Neuron (in vitro differentiated cells): Measurements from ENCODE around the gene TJP1.
"Not testable (repeated sequence)": the region's sequence is repeated elsewhere in the genome, so short reads cannot be mapped to it uniquely, and the experiment has no call there.

Source experiments
- H2AFZ ChIP-seq: one replicate; pipeline ENCODE4 v1.6.1; 2013; ENCODE audit warnings: low read depth, mild to moderate bottlenecking, inconsistent platforms, low read length, moderate library complexity
- H3K27me3 ChIP-seq: one replicate; pipeline ENCODE4 v1.6.1; 2013; ENCODE audit warnings: low read length; ENCODE audit not compliant: insufficient read depth
- H3K36me3 ChIP-seq: one replicate; pipeline ENCODE4 v1.6.1; 2013; ENCODE audit warnings: low read length; ENCODE audit not compliant: insufficient read depth
- H3K4me1 ChIP-seq: one replicate; pipeline ENCODE4 v1.6.1; 2013; ENCODE audit warnings: low read length; ENCODE audit not compliant: insufficient read depth
- H3K4me3 ChIP-seq: 2 replicates; pipeline ENCODE4 v1.5.1; 2013; ENCODE audit warnings: mild to moderate bottlenecking, low read length, moderate library complexity
- H3K9me3 ChIP-seq: one replicate; pipeline ENCODE4 v1.6.1; 2013; ENCODE audit warnings: low read length

Gene TJP1

DNA sequence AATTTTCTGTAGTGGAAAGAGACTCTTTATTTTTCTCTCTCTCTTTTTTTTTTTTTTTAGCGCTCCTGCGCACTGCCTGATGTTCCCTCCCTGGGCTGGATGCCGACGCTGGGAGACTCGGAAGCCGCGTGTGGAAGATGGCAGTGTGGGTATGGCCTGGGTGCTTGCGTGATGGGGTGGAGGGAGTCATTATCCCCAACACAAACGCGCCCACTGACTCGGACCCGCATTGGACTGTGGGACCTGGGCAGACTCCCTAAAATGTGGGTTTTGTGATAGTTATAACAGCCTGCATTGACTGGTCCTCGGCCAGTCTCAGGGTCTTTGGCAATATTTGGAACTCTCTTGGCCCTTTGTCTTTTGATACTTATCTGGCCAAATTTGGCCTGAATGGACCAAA lies 157.9 kb downstream of the TJP1 start:
- H3K36me3 ChIP-seq, result no peaks in the 10 kb centered on the region
- no peaks in the 10 kb centered on the region for H3K4me1 ChIP-seq
- no peaks in the 10 kb centered on the region for H3K9me3 ChIP-seq
- no peaks in the 10 kb centered on the region for H3K27me3 ChIP-seq
- H3K4me3 ChIP-seq, result no peak overlapping the region
- no peak overlapping the region for H2AFZ ChIP-seq

DNA sequence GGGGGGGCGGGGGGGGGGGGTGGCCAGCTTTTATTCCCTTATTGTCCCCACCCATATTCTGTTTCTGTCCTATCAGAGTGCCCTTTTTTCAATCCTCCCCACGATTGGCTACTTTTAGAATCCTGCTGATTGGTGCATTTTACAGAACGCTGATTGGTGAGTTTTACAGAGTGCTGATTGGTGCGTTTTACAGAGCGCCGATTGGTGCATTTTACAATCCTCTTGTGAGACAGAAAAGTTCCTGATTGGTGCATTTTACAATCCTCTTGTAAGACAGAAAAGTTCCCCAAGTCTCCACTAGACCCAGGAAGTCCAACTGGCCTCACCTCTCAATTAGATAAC lies 164.8 kb downstream of the TJP1 start:
- not testable (repeated sequence) for H3K27me3 ChIP-seq, H3K36me3 ChIP-seq, H3K4me3 ChIP-seq, H2AFZ ChIP-seq, H3K9me3 ChIP-seq, H3K4me1 ChIP-seq

DNA sequence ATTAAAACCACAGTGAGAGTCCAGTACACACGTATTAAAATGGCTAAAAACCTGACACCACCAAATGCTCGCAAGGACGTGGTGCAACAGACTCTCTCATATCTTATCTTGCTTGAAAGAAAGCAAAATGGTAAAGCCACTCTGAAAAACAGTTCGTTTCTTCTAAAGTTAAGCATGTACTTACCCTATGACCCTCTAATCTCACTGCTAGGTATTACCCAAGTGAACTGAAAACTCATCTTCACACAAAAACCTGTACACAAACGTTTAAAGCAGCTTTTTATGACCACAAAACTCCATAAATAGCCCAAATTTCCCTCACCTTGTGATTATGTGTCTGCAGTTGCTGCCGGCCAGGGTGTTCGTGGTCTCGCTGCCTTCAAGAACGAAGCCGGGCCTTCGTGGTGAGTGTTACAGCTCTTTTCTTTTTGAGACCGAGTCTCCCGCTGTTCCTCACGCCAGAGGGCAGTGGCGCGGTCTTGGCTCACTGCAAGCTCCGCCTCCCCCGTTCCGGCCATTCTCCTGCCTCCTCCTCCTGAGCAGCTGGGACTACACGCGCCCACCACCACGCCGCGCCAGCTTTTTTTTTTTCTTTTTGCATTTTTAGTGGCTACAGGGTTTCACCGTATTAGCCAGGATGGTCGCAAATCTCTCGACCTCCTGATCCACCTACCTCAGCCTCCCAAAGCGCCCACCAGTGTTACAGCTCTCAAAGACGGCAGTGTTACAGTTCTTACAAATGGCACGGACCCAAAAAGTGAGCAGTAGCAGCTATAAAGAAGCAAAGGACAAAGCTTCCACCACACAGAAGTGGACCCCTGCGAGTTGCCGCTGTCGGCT lies 165.4 kb downstream of the TJP1 start:
- no peaks in the 10 kb centered on the region for H3K27me3 ChIP-seq
- H2AFZ ChIP-seq, result no peak overlapping the region
- H3K9me3 ChIP-seq, result no peaks in the 10 kb centered on the region
- no peaks in the 10 kb centered on the region for H3K4me1 ChIP-seq
- H3K36me3 ChIP-seq, result no peaks in the 10 kb centered on the region
- H3K4me3 ChIP-seq, result no peak overlapping the region

DNA sequence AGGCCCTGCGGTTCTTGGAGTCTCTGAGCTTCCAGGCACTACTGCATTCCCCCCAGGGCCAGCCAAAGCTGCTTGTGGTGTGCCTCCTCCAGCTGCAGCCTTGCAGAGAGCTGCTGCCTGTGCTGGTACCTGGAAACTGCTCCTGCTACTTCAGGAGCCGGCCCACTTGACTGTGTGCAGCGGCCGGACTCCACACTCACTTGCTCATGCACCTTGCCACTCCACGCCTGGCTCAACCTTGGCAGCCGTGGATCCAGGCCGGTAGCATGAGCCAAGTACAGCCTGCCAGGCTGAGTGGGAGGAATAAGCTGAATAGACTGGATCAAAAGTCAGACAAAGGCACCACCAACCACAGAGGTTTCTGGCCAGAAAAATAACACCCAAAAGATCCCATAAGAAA lies 169.7 kb downstream of the TJP1 start:
- Histone ChIP-seq H3K36me3 (no peaks in the 10 kb centered on the region), H2AFZ (no peak overlapping the region), H3K4me3 (no peak overlapping the region), H3K27me3 (no peaks in the 10 kb centered on the region), H3K9me3 (no peaks in the 10 kb centered on the region), H3K4me1 (no peaks in the 10 kb centered on the region)

DNA sequence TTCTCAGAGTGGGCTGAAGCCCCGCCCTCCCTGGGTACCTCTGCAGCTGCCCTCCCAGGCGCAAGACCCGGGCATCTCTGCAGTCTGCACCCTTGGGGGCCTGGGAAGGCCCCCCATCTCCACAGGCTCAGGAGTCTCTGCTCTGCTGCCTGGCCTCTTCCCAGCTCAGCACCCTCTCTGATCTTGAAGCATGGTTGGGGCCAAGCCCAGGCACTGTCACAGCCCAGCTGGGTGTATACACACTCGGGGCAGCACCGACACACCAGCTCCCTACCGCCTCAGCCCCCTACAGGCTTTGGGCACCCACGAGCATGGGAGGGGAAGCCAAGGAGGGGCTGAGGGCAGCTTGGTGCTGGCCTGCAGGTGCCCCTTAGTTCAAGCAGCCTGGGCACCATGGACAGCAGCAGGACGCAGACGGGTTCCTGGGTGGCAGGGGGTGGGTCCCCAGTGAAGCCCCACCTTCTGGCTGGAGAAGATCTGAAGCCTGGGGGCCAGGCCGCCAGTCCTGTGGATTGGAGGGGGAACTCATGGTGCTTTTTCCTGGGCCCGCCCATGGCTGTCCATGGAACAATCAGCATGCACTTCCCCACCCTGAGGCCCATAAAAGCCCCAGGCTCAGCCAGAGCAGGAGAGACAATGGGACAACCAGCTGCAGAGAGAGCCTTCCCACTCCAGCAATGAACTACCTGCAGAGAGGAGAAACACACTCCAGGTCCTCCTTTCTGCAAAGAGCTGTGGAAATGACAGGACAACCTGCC lies 170.6 kb downstream of the TJP1 start:
- H3K4me1 ChIP-seq, result no peaks in the 10 kb centered on the region
- H3K36me3 ChIP-seq, result no peaks in the 10 kb centered on the region
- no peaks in the 10 kb centered on the region for H3K9me3 ChIP-seq
- H2AFZ ChIP-seq, result no peak overlapping the region
- H3K27me3 ChIP-seq, result no peaks in the 10 kb centered on the region
- no peak overlapping the region for H3K4me3 ChIP-seq
